22Rv1 (cell line): ENCODE data around the gene WNT1.

Source experiments
- H3K27ac ChIP-seq: fragments of 450-650 bp; 2 replicates; pipeline ENCODE4 v1.5.1; 2017
- CTCF ChIP-seq: fragments of 450-650 bp; IDR thresholded peaks from 2 replicates; pipeline ENCODE4 v1.5.1; 2017; ENCODE audit warnings: mild to moderate bottlenecking
- ZFX ChIP-seq: fragments of 450-650 bp; IDR thresholded peaks from 2 replicates; pipeline ENCODE4 v1.6.1; 2017; ENCODE audit warnings: antibody characterized with exemption, borderline replicate concordance

WNT1 gene

GRCh38 chr12:48960834-48961233 lies 17.3 kb upstream of the WNT1 start:
- H3K27ac ChIP-seq: no peak overlapping the region
- TF ChIP-seq ZFX (no peak), CTCF (no peak)

GRCh38 chr12:48961331-48961730 lies 16.8 kb upstream of the WNT1 start:
- no peak overlapping the region for H3K27ac ChIP-seq
- no peak for TF ChIP-seq ZFX
- no peak for TF ChIP-seq CTCF

DNA sequence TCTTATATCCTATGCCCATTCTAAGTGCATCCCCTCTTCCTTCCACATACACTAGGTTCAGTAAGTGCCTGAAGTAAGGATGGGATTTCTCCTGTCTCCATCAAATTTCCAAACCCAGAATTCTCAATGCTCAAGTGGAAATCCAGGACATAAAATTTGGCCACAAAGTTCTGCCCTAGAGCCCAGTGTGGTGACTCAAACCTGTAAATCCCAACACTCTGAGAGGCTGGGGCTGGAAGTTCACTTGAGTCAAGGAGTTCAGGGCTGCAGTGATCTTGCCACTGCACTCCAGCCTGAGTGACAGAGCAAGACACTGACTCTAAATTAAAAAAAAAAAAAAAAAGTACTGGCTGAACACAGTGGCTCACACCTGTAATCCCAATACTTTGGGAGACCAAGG lies 16.3 kb upstream of the WNT1 start:
- TF ChIP-seq CTCF (no peak), ZFX (no peak)
- H3K27ac ChIP-seq: no peak overlapping the region

DNA sequence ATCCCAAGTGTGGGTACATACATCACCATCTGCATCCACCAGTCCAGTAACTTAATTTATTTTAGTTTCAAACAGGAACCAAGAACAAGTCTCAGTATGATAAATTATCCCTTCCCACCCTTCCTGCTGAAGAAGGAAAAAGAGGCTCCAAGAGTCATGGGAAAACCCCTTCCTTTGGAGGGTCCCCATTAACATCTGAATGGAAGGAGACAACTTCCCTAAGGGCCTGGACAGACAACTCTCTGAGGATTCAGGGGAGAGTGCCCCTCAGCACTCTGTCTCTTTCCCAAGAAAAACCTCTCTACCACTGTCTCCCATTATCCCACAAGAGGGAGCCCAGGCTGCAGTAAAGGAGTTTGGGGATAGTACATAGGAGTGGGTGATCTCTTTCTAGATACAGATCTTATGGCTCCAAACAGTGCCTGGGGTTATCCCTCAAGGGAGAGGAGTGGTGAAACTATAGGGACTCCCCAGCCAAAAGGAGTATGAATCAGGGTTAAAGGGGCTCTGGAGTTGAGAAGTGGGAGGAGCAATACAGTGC lies 12.8 kb upstream of the WNT1 start:
- TF ChIP-seq CTCF (no peak), ZFX (no peak)
- H3K27ac ChIP-seq: no peak overlapping the region

GRCh38 chr12:48966177-48966895 lies 11.8 kb upstream of the WNT1 start:
- TF ChIP-seq ZFX (no peak), CTCF (no peak)
- no peak overlapping the region for H3K27ac ChIP-seq

- TF ChIP-seq CTCF: no peak
- no peak for TF ChIP-seq ZFX
- no peak overlapping the region for H3K27ac ChIP-seq
These were observed 10.1 kb upstream of the WNT1 start for GRCh38 chr12:48967991-48968390.

DNA sequence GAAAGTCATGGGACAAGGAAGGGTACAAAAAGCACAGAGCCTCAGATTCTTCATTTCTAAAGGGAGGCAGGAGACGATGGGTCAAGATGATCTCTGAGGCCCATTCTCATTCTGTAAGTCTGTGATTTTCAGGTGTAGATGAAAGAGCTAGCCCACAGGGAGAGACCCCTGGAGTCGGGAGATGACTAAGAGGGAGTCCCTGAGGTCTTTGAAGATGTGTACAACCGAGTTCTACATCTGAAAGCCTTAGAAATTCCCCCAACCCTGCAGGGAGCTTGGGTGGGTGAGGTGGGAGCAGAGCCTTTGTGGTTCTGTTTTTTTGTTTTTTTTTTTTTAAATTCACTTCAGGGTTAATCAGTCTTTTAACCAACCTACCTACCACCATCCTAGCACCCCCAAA lies 9.7 kb upstream of the WNT1 start:
- no peak for TF ChIP-seq ZFX
- no peak overlapping the region for H3K27ac ChIP-seq
